ENCODE results near the gene ACOX1. TPM values are rescaled to one million over a fixed set of nuclear protein-coding genes. Genes with fewer than 3 reads are reported as not detected.

ACOX1 gene
- total and polyA plus RNA-seq, 2 donors: 15.9 to 23.5 TPM

- no peak for DNase-seq (ENCODE audit: low read depth in 6 of 9, low spot score in 9 of 9)
- no peak overlapping the region for H3K4me3 ChIP-seq (ENCODE audit: low read length in 2 of 2)
- no peak overlapping the region for H3K27ac ChIP-seq (ENCODE audit: low read depth in 1 of 2, low read length in 1 of 2)
- H3K36me3 ChIP-seq (ENCODE audit: control insufficient read depth in 2 of 2, insufficient read depth in 2 of 2, low read length in 1 of 2): peaks cover 12 to 38% of the 10 kb centered on the region in 2 donors
- H3K4me1 ChIP-seq (ENCODE audit: control insufficient read depth in 2 of 2, insufficient read depth in 2 of 2, low read length in 2 of 2): peaks cover 0 to 3% of the 10 kb centered on the region in 2 donors
- H3K27me3 ChIP-seq (ENCODE audit: control insufficient read depth in 2 of 2, insufficient read depth in 1 of 2, low read length in 1 of 2): no peaks in the 10 kb centered on the region
- WGBS: 96% methylated on average over 18 of the region's 18 CpGs
- no peaks in the 10 kb centered on the region for H3K9me3 ChIP-seq (ENCODE audit: control insufficient read depth in 2 of 2, insufficient read depth in 1 of 2, low read length in 1 of 2)
Observed at GRCh38 chr17:75922173-75922961, 56.6 kb downstream of the ACOX1 start.

GRCh38 chr17:75921596-75921995, 57.4 kb downstream of the ACOX1 start:
- Histone ChIP-seq H3K27me3 (ENCODE audit: control insufficient read depth in 2 of 2, insufficient read depth in 1 of 2, low read length in 1 of 2) (no peaks in the 10 kb centered on the region), H3K4me1 (ENCODE audit: control insufficient read depth in 2 of 2, insufficient read depth in 2 of 2, low read length in 2 of 2) (peaks cover 0 to 3% of the 10 kb centered on the region in 2 donors), H3K4me3 (ENCODE audit: low read length in 2 of 2) (no peak overlapping the region), H3K9me3 (ENCODE audit: control insufficient read depth in 2 of 2, insufficient read depth in 1 of 2, low read length in 1 of 2) (no peaks in the 10 kb centered on the region), H3K36me3 (ENCODE audit: control insufficient read depth in 2 of 2, insufficient read depth in 2 of 2, low read length in 1 of 2) (peaks cover 11 to 41% of the 10 kb centered on the region in 2 donors), H3K27ac (ENCODE audit: low read depth in 1 of 2, low read length in 1 of 2) (no peak overlapping the region)
- 98% methylated on average over 15 of the region's 15 CpGs for WGBS
- DNase-seq (ENCODE audit: low read depth in 6 of 9, low spot score in 9 of 9): no peak

GRCh38 chr17:75920045-75920560, 58.9 kb downstream of the ACOX1 start:
- Histone ChIP-seq H3K27ac (ENCODE audit: low read depth in 1 of 2, low read length in 1 of 2) (no peak overlapping the region), H3K27me3 (ENCODE audit: control insufficient read depth in 2 of 2, insufficient read depth in 1 of 2, low read length in 1 of 2) (no peaks in the 10 kb centered on the region), H3K9me3 (ENCODE audit: control insufficient read depth in 2 of 2, insufficient read depth in 1 of 2, low read length in 1 of 2) (no peaks in the 10 kb centered on the region), H3K36me3 (ENCODE audit: control insufficient read depth in 2 of 2, insufficient read depth in 2 of 2, low read length in 1 of 2) (peaks cover 0 to 31% of the 10 kb centered on the region in 2 donors), H3K4me3 (ENCODE audit: low read length in 2 of 2) (no peak overlapping the region), H3K4me1 (ENCODE audit: control insufficient read depth in 2 of 2, insufficient read depth in 2 of 2, low read length in 2 of 2) (peaks cover 0 to 3% of the 10 kb centered on the region in 2 donors)
- 96% methylated on average over 11 of the region's 11 CpGs for WGBS
- DNase-seq (ENCODE audit: low read depth in 6 of 9, low spot score in 9 of 9): no peak

GRCh38 chr17:75919611-75920010, 59.4 kb downstream of the ACOX1 start:
- Histone ChIP-seq H3K27ac (ENCODE audit: low read depth in 1 of 2, low read length in 1 of 2) (no peak overlapping the region), H3K27me3 (ENCODE audit: control insufficient read depth in 2 of 2, insufficient read depth in 1 of 2, low read length in 1 of 2) (no peaks in the 10 kb centered on the region), H3K4me1 (ENCODE audit: control insufficient read depth in 2 of 2, insufficient read depth in 2 of 2, low read length in 2 of 2) (peaks cover 0 to 3% of the 10 kb centered on the region in 2 donors), H3K9me3 (ENCODE audit: control insufficient read depth in 2 of 2, insufficient read depth in 1 of 2, low read length in 1 of 2) (no peaks in the 10 kb centered on the region), H3K4me3 (ENCODE audit: low read length in 2 of 2) (no peak overlapping the region), H3K36me3 (ENCODE audit: control insufficient read depth in 2 of 2, insufficient read depth in 2 of 2, low read length in 1 of 2) (peaks cover 2 to 29% of the 10 kb centered on the region in 2 donors)
- WGBS: 97% methylated on average over 22 of the region's 22 CpGs
- no peak for DNase-seq (ENCODE audit: low read depth in 6 of 9, low spot score in 9 of 9)

- 97% methylated on average over 31 of the region's 31 CpGs for WGBS
- Histone ChIP-seq H3K36me3 (ENCODE audit: control insufficient read depth in 2 of 2, insufficient read depth in 2 of 2, low read length in 1 of 2) (peaks cover 2 to 32% of the 10 kb centered on the region in 2 donors), H3K4me3 (ENCODE audit: low read length in 2 of 2) (no peak overlapping the region), H3K9me3 (ENCODE audit: control insufficient read depth in 2 of 2, insufficient read depth in 1 of 2, low read length in 1 of 2) (no peaks in the 10 kb centered on the region), H3K27ac (ENCODE audit: low read depth in 1 of 2, low read length in 1 of 2) (no peak overlapping the region), H3K27me3 (ENCODE audit: control insufficient read depth in 2 of 2, insufficient read depth in 1 of 2, low read length in 1 of 2) (no peaks in the 10 kb centered on the region), H3K4me1 (ENCODE audit: control insufficient read depth in 2 of 2, insufficient read depth in 2 of 2, low read length in 2 of 2) (peaks cover 0 to 3% of the 10 kb centered on the region in 2 donors)
- no peak for DNase-seq (ENCODE audit: low read depth in 6 of 9, low spot score in 9 of 9)
Observed at GRCh38 chr17:75917917-75918445, 61.0 kb downstream of the ACOX1 start.

- no peaks in the 10 kb centered on the region for H3K9me3 ChIP-seq (ENCODE audit: control insufficient read depth in 2 of 2, insufficient read depth in 1 of 2, low read length in 1 of 2)
- DNase-seq (ENCODE audit: low read depth in 6 of 9, low spot score in 9 of 9): no peak
- 86% methylated on average over 23 of the region's 23 CpGs for WGBS
- peaks cover 2 to 28% of the 10 kb centered on the region in 2 donors for H3K36me3 ChIP-seq (ENCODE audit: control insufficient read depth in 2 of 2, insufficient read depth in 2 of 2, low read length in 1 of 2)
- H3K4me1 ChIP-seq (ENCODE audit: control insufficient read depth in 2 of 2, insufficient read depth in 2 of 2, low read length in 2 of 2): peaks cover 0 to 3% of the 10 kb centered on the region in 2 donors
- H3K27me3 ChIP-seq (ENCODE audit: control insufficient read depth in 2 of 2, insufficient read depth in 1 of 2, low read length in 1 of 2): no peaks in the 10 kb centered on the region
- H3K4me3 ChIP-seq (ENCODE audit: low read length in 2 of 2): no peak overlapping the region
- H3K27ac ChIP-seq (ENCODE audit: low read depth in 1 of 2, low read length in 1 of 2): no peak overlapping the region
Observed at GRCh38 chr17:75917141-75917916, 61.6 kb downstream of the ACOX1 start.

- Histone ChIP-seq H3K36me3 (ENCODE audit: control insufficient read depth in 2 of 2, insufficient read depth in 2 of 2, low read length in 1 of 2) (peaks cover 5 to 32% of the 10 kb centered on the region in 2 donors), H3K4me3 (ENCODE audit: low read length in 2 of 2) (no peak overlapping the region), H3K27me3 (ENCODE audit: control insufficient read depth in 2 of 2, insufficient read depth in 1 of 2, low read length in 1 of 2) (no peaks in the 10 kb centered on the region), H3K4me1 (ENCODE audit: control insufficient read depth in 2 of 2, insufficient read depth in 2 of 2, low read length in 2 of 2) (peaks cover 0 to 5% of the 10 kb centered on the region in 2 donors), H3K9me3 (ENCODE audit: control insufficient read depth in 2 of 2, insufficient read depth in 1 of 2, low read length in 1 of 2) (no peaks in the 10 kb centered on the region), H3K27ac (ENCODE audit: low read depth in 1 of 2, low read length in 1 of 2) (no peak overlapping the region)
- no peak for DNase-seq (ENCODE audit: low read depth in 6 of 9, low spot score in 9 of 9)
- 86% methylated on average over 8 of the region's 8 CpGs for WGBS
Observed at GRCh38 chr17:75915268-75915667, 63.7 kb downstream of the ACOX1 start.

GRCh38 chr17:75914643-75915267, 64.2 kb downstream of the ACOX1 start:
- H3K27me3 ChIP-seq (ENCODE audit: control insufficient read depth in 2 of 2, insufficient read depth in 1 of 2, low read length in 1 of 2): no peaks in the 10 kb centered on the region
- H3K9me3 ChIP-seq (ENCODE audit: control insufficient read depth in 2 of 2, insufficient read depth in 1 of 2, low read length in 1 of 2): no peaks in the 10 kb centered on the region
- 98% methylated on average over 34 of the region's 34 CpGs for WGBS
- peaks cover 5 to 27% of the 10 kb centered on the region in 2 donors for H3K36me3 ChIP-seq (ENCODE audit: control insufficient read depth in 2 of 2, insufficient read depth in 2 of 2, low read length in 1 of 2)
- no peak for DNase-seq (ENCODE audit: low read depth in 6 of 9, low spot score in 9 of 9)
- no peak overlapping the region for H3K27ac ChIP-seq (ENCODE audit: low read depth in 1 of 2, low read length in 1 of 2)
- H3K4me3 ChIP-seq (ENCODE audit: low read length in 2 of 2): no peak overlapping the region
- H3K4me1 ChIP-seq (ENCODE audit: control insufficient read depth in 2 of 2, insufficient read depth in 2 of 2, low read length in 2 of 2): peaks cover 3 to 10% of the 10 kb centered on the region in 2 donors
